HepG2 (cell line): ENCODE measurements around the gene SLC23A2. TPM values are rescaled to one million over a fixed set of nuclear protein-coding genes. Genes with fewer than 3 reads are reported as not detected.
A peak's percentile ranks its signal among the peaks of the same experiment; 100 is the strongest.

ENCODE experiments used
- ADNP ChIP-seq: sonication (generic); formaldehyde crosslinking; IDR thresholded peaks from 2 replicates; pipeline ENCODE4 v1.4.0; 2020; ENCODE audit warnings: missing genetic modification reagents
- NFRKB ChIP-seq: fragments of 450-650 bp; IDR thresholded peaks from 2 replicates; pipeline ENCODE4 v1.6.1; 2017
- NR2C2 ChIP-seq: sonication (generic); formaldehyde crosslinking; IDR thresholded peaks from 2 replicates; pipeline ENCODE4 v1.4.0; 2020; ENCODE audit warnings: missing genetic modification reagents, mild to moderate bottlenecking, moderate library complexity, borderline replicate concordance
- RORA ChIP-seq: sonication (generic); formaldehyde crosslinking; IDR thresholded peaks from 2 replicates; pipeline ENCODE4 v1.5.0; 2020; ENCODE audit warnings: mild to moderate bottlenecking, missing genetic modification reagents, moderate library complexity
- RXRA ChIP-seq: sonication (generic); formaldehyde crosslinking; IDR thresholded peaks from 2 replicates; pipeline ENCODE4 v1.5.1; 2020; ENCODE audit warnings: missing genetic modification reagents
- TSC22D2 ChIP-seq: sonication (generic); formaldehyde crosslinking; IDR thresholded peaks from 2 replicates; pipeline ENCODE4 v1.5.1; 2020; ENCODE audit warnings: missing genetic modification reagents, mild to moderate bottlenecking, borderline replicate concordance
- ZNF136 ChIP-seq: sonication (generic); formaldehyde crosslinking; IDR thresholded peaks from 2 replicates; pipeline ENCODE4 v1.8.1; 2022; ENCODE audit warnings: low read depth, mild to moderate bottlenecking, moderate library complexity, missing genetic modification reagents
- ZNF17 ChIP-seq: sonication (generic); formaldehyde crosslinking; IDR thresholded peaks from 2 replicates; pipeline ENCODE4 v1.5.0; 2020; ENCODE audit warnings: mild to moderate bottlenecking, missing genetic modification reagents
- ZNF556 ChIP-seq: sonication (generic); formaldehyde crosslinking; IDR thresholded peaks from 2 replicates; pipeline ENCODE4 v1.4.0; 2020; ENCODE audit warnings: mild to moderate bottlenecking, missing genetic modification reagents, borderline replicate concordance
- ZNF598 ChIP-seq: sonication (generic); formaldehyde crosslinking; IDR thresholded peaks from 2 replicates; pipeline ENCODE4 v1.5.1; 2020; ENCODE audit warnings: mild to moderate bottlenecking, missing genetic modification reagents, borderline replicate concordance
- polyA plus RNA-seq, 8 experiments: library from polyadenylated mRNA; depleted of rRNA in 3 of 8; stranded (reverse) in 7 of 8; unstranded in 1 of 8; fragments of >200 nt; fragmentation: Illumina TruSeq in 4 of 8; extraction: Trizol in 4 of 8; gene quantifications; 2 replicates each; pipeline versions ENCODE4 v1.2.1 to v1.2.3, GENCODE V29; 2011 to 2016; ENCODE audit warnings: low read depth in 4 of 8, missing spikeins in 1 of 8, mixed read lengths in 1 of 8; ENCODE audit not compliant: insufficient read depth in 1 of 8
- total RNA-seq, 5 experiments: library from RNA; depleted of rRNA; stranded (reverse); fragments of >200 nt; fragmentation: Illumina TruSeq; extraction: Trizol; gene quantifications; 2 replicates each; pipeline ENCODE4 v1.2.3, GENCODE V29; 2016; ENCODE audit warnings: low read depth in 1 of 5
- TF ChIP-seq, protein P1 (sequence below): sonication (generic); formaldehyde crosslinking; IDR thresholded peaks from 2 replicates; pipeline ENCODE4 v1.4.0; 2020; ENCODE audit warnings: missing genetic modification reagents, mild to moderate bottlenecking, borderline replicate concordance
- TF ChIP-seq, protein P2 (sequence below): sonication (generic); formaldehyde crosslinking; IDR thresholded peaks from 2 replicates; pipeline ENCODE4 v1.4.0; 2020; ENCODE audit warnings: missing genetic modification reagents
- TF ChIP-seq, protein P3 (sequence below): IDR thresholded peaks from 2 replicates; pipeline ENCODE4 v1.6.1; 2016
- TF ChIP-seq, protein P4 (sequence below): sonication (generic); formaldehyde crosslinking; conservative IDR thresholded peaks from 2 replicates; pipeline ENCODE4 v1.8.0; 2022; ENCODE audit warnings: low read depth, missing genetic modification reagents
- TF ChIP-seq, protein P5 (sequence below): IDR thresholded peaks from 2 replicates; pipeline ENCODE4 v1.6.1; 2018; ENCODE audit warnings: missing genetic modification reagents
- TF ChIP-seq, protein P6 (sequence below): sonication (generic); formaldehyde crosslinking; IDR thresholded peaks from 2 replicates; pipeline ENCODE4 v1.4.0; 2020; ENCODE audit warnings: mild to moderate bottlenecking, missing genetic modification reagents

The SLC23A2 gene
- total and polyA plus RNA-seq, 2 of the 13 experiments (the other 11 are each of a cell fraction or from before 2014, with no cell fraction given), result 42.2 to 51.2 TPM

DNA sequence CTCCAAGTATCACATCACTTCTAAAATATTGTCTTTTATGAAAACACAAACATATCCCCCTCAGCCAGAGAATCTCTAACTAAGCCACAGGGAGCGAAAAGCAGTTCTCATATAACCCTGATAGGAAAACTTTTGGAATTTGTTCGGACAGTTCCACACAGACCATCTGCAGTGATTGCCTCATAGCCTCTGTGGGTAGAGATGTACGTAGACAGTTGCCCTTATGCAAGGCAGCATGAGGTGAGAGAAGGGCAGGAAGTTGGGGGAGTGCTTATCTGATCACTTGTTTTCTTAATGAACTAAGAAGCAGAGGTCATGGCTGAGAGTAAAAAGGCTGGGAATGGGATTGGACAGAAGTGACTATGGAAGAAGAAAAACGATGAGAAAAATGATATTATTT, 39.6 kb downstream of the SLC23A2 start (continued):
- TF ChIP-seq, protein P1, sequence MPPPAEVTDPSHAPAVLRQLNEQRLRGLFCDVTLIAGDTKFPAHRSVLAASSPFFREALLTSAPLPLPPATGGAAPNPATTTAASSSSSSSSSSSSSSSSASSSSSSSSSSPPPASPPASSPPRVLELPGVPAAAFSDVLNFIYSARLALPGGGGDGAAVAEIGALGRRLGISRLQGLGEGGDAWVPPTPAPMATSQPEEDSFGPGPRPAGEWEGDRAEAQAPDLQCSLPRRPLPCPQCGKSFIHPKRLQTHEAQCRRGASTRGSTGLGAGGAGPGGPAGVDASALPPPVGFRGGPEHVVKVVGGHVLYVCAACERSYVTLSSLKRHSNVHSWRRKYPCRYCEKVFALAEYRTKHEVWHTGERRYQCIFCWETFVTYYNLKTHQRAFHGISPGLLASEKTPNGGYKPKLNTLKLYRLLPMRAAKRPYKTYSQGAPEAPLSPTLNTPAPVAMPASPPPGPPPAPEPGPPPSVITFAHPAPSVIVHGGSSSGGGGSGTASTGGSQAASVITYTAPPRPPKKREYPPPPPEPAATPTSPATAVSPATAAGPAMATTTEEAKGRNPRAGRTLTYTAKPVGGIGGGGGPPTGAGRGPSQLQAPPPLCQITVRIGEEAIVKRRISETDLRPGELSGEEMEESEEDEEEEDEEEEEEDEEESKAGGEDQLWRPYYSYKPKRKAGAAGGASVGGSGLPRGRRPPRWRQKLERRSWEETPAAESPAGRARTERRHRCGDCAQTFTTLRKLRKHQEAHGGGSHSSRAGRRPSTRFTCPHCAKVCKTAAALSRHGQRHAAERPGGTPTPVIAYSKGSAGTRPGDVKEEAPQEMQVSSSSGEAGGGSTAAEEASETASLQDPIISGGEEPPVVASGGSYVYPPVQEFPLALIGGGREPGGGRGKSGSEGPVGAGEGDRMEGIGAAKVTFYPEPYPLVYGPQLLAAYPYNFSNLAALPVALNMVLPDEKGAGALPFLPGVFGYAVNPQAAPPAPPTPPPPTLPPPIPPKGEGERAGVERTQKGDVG (CRISPR knock-in tag), result no peak
- TF ChIP-seq NR2C2 (CRISPR knock-in tag) (peak; percentile 78), ZNF17 (CRISPR knock-in tag) (peak; percentile 59; the same call in 1 of the 2 replicates), ZNF136 (CRISPR knock-in tag) (0 out of 2 replicates have a peak, but pooled peaks have one; percentile 81), RXRA (CRISPR knock-in tag) (peak; percentile 94; the same call in 1 of the 2 replicates), ZNF556 (CRISPR knock-in tag) (no peak), TSC22D2 (CRISPR knock-in tag) (peak; percentile 49; the same call in 1 of the 2 replicates), ADNP (CRISPR knock-in tag) (no peak), NFRKB (no peak), RORA (CRISPR knock-in tag) (no peak), ZNF598 (CRISPR knock-in tag) (no peak)
- TF ChIP-seq, protein P2, sequence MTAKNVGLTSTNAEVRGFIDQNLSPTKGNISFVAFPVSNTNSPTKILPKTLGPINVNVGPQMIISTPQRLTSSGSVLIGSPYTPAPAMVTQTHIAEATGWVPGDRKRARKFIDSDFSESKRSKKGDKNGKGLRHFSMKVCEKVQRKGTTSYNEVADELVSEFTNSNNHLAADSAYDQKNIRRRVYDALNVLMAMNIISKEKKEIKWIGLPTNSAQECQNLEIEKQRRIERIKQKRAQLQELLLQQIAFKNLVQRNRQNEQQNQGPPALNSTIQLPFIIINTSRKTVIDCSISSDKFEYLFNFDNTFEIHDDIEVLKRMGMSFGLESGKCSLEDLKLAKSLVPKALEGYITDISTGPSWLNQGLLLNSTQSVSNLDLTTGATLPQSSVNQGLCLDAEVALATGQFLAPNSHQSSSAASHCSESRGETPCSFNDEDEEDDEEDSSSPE (CRISPR knock-in tag), result peak; percentile 33; the same call in 1 of the 2 replicates
- TF ChIP-seq, protein P3, sequence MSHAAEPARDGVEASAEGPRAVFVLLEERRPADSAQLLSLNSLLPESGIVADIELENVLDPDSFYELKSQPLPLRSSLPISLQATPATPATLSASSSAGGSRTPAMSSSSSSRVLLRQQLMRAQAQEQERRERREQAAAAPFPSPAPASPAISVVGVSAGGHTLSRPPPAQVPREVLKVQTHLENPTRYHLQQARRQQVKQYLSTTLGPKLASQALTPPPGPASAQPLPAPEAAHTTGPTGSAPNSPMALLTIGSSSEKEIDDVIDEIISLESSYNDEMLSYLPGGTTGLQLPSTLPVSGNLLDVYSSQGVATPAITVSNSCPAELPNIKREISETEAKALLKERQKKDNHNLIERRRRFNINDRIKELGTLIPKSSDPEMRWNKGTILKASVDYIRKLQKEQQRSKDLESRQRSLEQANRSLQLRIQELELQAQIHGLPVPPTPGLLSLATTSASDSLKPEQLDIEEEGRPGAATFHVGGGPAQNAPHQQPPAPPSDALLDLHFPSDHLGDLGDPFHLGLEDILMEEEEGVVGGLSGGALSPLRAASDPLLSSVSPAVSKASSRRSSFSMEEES (CRISPR knock-in tag), result peak; percentile 97
- TF ChIP-seq, protein P4, sequence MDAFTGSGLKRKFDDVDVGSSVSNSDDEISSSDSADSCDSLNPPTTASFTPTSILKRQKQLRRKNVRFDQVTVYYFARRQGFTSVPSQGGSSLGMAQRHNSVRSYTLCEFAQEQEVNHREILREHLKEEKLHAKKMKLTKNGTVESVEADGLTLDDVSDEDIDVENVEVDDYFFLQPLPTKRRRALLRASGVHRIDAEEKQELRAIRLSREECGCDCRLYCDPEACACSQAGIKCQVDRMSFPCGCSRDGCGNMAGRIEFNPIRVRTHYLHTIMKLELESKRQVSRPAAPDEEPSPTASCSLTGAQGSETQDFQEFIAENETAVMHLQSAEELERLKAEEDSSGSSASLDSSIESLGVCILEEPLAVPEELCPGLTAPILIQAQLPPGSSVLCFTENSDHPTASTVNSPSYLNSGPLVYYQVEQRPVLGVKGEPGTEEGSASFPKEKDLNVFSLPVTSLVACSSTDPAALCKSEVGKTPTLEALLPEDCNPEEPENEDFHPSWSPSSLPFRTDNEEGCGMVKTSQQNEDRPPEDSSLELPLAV (CRISPR knock-in tag), result no peak
- TF ChIP-seq, protein P5, sequence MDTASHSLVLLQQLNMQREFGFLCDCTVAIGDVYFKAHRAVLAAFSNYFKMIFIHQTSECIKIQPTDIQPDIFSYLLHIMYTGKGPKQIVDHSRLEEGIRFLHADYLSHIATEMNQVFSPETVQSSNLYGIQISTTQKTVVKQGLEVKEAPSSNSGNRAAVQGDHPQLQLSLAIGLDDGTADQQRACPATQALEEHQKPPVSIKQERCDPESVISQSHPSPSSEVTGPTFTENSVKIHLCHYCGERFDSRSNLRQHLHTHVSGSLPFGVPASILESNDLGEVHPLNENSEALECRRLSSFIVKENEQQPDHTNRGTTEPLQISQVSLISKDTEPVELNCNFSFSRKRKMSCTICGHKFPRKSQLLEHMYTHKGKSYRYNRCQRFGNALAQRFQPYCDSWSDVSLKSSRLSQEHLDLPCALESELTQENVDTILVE (CRISPR knock-in tag), result peak; percentile 94
- TF ChIP-seq, protein P6, sequence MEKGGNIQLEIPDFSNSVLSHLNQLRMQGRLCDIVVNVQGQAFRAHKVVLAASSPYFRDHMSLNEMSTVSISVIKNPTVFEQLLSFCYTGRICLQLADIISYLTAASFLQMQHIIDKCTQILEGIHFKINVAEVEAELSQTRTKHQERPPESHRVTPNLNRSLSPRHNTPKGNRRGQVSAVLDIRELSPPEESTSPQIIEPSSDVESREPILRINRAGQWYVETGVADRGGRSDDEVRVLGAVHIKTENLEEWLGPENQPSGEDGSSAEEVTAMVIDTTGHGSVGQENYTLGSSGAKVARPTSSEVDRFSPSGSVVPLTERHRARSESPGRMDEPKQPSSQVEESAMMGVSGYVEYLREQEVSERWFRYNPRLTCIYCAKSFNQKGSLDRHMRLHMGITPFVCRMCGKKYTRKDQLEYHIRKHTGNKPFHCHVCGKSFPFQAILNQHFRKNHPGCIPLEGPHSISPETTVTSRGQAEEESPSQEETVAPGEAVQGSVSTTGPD (CRISPR knock-in tag), result 0 out of 2 replicates have a peak, but pooled peaks have one; percentile 20
